HEK293 (cell line): ENCODE measurements around the gene NHEJ1.

Source experiments
- ZNF311 ChIP-seq: fragments of 450-650 bp; formaldehyde crosslinking; IDR thresholded peaks from 2 replicates; pipeline ENCODE4 v1.5.1; 2017; ENCODE audit warnings: missing biosample characterization, missing genetic modification characterization, borderline replicate concordance
- ZNF341 ChIP-seq: fragments of 450-650 bp; formaldehyde crosslinking; IDR thresholded peaks from 2 replicates; pipeline ENCODE4; 2016; ENCODE audit warnings: low read depth, missing biosample characterization, missing genetic modification characterization
- ZNF792 ChIP-seq: fragments of 450-650 bp; formaldehyde crosslinking; IDR thresholded peaks from 2 replicates; pipeline ENCODE4 v1.5.1; 2016; ENCODE audit warnings: missing biosample characterization, missing genetic modification characterization
- ZNF830 ChIP-seq: fragments of 450-650 bp; IDR thresholded peaks from 2 replicates; pipeline ENCODE4 v1.5.0; 2018; ENCODE audit warnings: missing biosample characterization, missing genetic modification characterization, low read depth, mild to moderate bottlenecking, moderate library complexity

GRCh38 chr2:219174801-219175200, 14.2 kb upstream of the NHEJ1 start:
- TF ChIP-seq ZNF792 = no peak
- TF ChIP-seq ZNF311 (tag by site-specific recombination) = no peak
- no peak for TF ChIP-seq ZNF341 (tag by site-specific recombination)
- no peak for TF ChIP-seq ZNF830 (tag by site-specific recombination)
